ENCODE data around the gene SLC8A1. TPM values are rescaled to one million over a fixed set of nuclear protein-coding genes. Genes with fewer than 3 reads are reported as not detected.
A peak's percentile ranks its signal among the peaks of the same experiment; 100 is the strongest.

Gene SLC8A1
- total RNA-seq, 2 donors from 2014 or later: 0.66 to 7.8 TPM

- Histone ChIP-seq H3K9me3 (no peaks in the 10 kb centered on the region), H3K4me3 (no peak overlapping the region), H3K27ac (no peak overlapping the region), H3K4me1 (no peaks in the 10 kb centered on the region), H3K36me3 (replicated peaks in 1 of 2; ENCODE audit: insufficient read depth in 1 of 2, low read depth in 2 of 2) (no peaks in the 10 kb centered on the region), H3K27me3 (no peaks in the 10 kb centered on the region)
- intact Hi-C loops (cut with DNase I): no loop called here
- TF ChIP-seq CTCF (IDR thresholded peaks at IDR 0.05): no peak
- TF ChIP-seq POLR2A (IDR thresholded peaks at IDR 0.05): no peak
- DNase-seq (no peak), ATAC-seq (no peak)
These were observed 225.3 kb downstream of the SLC8A1 start for GRCh38 chr2:40226637-40227036.

GRCh38 chr2:40225670-40226210, 226.2 kb downstream of the SLC8A1 start:
- no peak for ATAC-seq
- no peaks in the 10 kb centered on the region for H3K36me3 ChIP-seq (replicated peaks in 1 of 2; ENCODE audit: insufficient read depth in 1 of 2, low read depth in 2 of 2)
- H3K4me3 ChIP-seq: no peak overlapping the region
- 11 to 14% methylated on average over 2 of the region's 2 CpGs for WGBS, 2 donors
- H3K4me1 ChIP-seq: no peaks in the 10 kb centered on the region
- DNase-seq: no peak
- H3K27me3 ChIP-seq: no peaks in the 10 kb centered on the region
- no peak for TF ChIP-seq CTCF (IDR thresholded peaks at IDR 0.05)
- TF ChIP-seq POLR2A (IDR thresholded peaks at IDR 0.05): no peak
- H3K9me3 ChIP-seq: no peaks in the 10 kb centered on the region
- no peak overlapping the region for H3K27ac ChIP-seq
- intact Hi-C loops (cut with DNase I): no loop called here

DNA sequence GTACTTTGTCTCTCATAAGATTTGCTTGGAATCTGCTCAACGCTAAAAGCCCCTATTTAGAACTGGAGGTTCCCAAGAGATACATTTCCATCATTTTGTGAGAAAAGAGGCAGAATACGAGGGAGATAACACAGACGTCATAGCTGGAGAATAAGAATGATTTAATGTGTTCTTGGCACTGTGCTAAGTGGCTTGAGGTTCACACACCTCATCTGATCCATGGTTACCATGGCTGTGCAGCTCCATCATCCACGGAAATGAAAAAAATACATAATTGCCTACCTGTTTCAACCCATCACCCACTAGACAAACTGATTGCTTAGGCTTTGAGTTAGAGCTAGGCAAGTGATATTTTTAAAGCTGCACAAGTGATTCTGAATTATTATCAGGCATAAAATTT, 227.6 kb downstream of the SLC8A1 start:
- Histone ChIP-seq H3K4me1 (no peaks in the 10 kb centered on the region), H3K27me3 (no peaks in the 10 kb centered on the region), H3K27ac (no peak overlapping the region), H3K9me3 (no peaks in the 10 kb centered on the region), H3K36me3 (replicated peaks in 1 of 2; ENCODE audit: insufficient read depth in 1 of 2, low read depth in 2 of 2) (no peaks in the 10 kb centered on the region), H3K4me3 (no peak overlapping the region)
- WGBS, 2 donors: 54 to 79% methylated on average over 4 of the region's 4 CpGs
- TF ChIP-seq CTCF (IDR thresholded peaks at IDR 0.05): no peak
- no peak for TF ChIP-seq POLR2A (IDR thresholded peaks at IDR 0.05)
- intact Hi-C loops (cut with DNase I): no loop called here
- peak in 1 of 4 donors; percentile 8 for DNase-seq
- ATAC-seq: no peak

GRCh38 chr2:40220177-40220925, 231.5 kb downstream of the SLC8A1 start:
- DNase-seq (peak in 2 of 4 donors; percentile 9 to 14), ATAC-seq (peak; percentile 33)
- Histone ChIP-seq H3K4me1 (no peaks in the 10 kb centered on the region), H3K9me3 (no peaks in the 10 kb centered on the region), H3K27ac (no peak overlapping the region), H3K36me3 (replicated peaks in 1 of 2; ENCODE audit: insufficient read depth in 1 of 2, low read depth in 2 of 2) (no peaks in the 10 kb centered on the region), H3K4me3 (no peak overlapping the region), H3K27me3 (no peaks in the 10 kb centered on the region)
- intact Hi-C loops (cut with DNase I): no loop called here
- TF ChIP-seq CTCF (IDR thresholded peaks at IDR 0.05) (no peak), POLR2A (IDR thresholded peaks at IDR 0.05) (no peak)
- WGBS, 2 donors: 67 to 73% methylated on average over 4 of the region's 4 CpGs

DNA sequence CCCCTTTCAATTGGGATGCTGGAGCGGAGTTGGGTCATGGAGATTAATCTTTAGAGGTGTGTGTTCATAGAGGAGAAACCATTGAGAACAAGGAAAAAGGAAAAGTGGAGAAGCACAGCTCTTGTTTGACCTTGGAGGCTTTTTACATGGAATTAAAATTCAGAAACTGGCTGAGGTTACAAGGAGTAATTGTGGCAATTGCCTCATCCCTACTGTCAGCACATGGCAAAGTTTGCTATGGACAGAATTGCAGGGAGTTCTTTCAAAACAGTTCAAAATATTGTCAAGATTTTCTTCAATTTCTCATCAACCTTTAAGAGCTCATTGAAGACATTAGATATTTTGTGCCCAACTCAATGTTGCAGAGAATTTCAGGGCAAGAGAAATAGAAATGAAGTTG, 232.7 kb downstream of the SLC8A1 start:
- Histone ChIP-seq H3K4me1 (no peaks in the 10 kb centered on the region), H3K27ac (no peak overlapping the region), H3K27me3 (no peaks in the 10 kb centered on the region), H3K4me3 (no peak overlapping the region), H3K9me3 (no peaks in the 10 kb centered on the region), H3K36me3 (replicated peaks in 1 of 2; ENCODE audit: insufficient read depth in 1 of 2, low read depth in 2 of 2) (no peaks in the 10 kb centered on the region)
- ATAC-seq (no peak), DNase-seq (no peak)
- intact Hi-C loops (cut with DNase I): no loop called here
- 95 to 100% methylated on average over 1 of the region's 1 CpG for WGBS, 2 donors
- TF ChIP-seq POLR2A (IDR thresholded peaks at IDR 0.05) (no peak), CTCF (IDR thresholded peaks at IDR 0.05) (no peak)
